Sigmoid colon (tissue), 4 donors: ENCODE measurements around the gene IL6R.
A peak's percentile ranks its signal among the peaks of the same experiment; 100 is the strongest.

ENCODE experiments used
- POLR2A ChIP-seq, 2 donors: fragments of 450-650 bp; IDR thresholded peaks; one replicate each; pipeline ENCODE4 v1.6.1; 2016; ENCODE audit warnings: antibody characterized with exemption in 2 of 2, mild to moderate bottlenecking in 2 of 2, moderate library complexity in 2 of 2
- POLR2AphosphoS5 ChIP-seq, 4 donors: sonication (generic); formaldehyde crosslinking; IDR thresholded peaks; one replicate each; pipeline ENCODE4 v1.6.1; 2017; ENCODE audit warnings: antibody characterized with exemption in 4 of 4
- TF ChIP-seq, protein P1 (sequence below), 4 experiments: fragments of 450-650 bp in 3 of 4; fragments of 200-600 bp in 1 of 4; IDR thresholded peaks; one replicate each; pipeline ENCODE4 v1.5.1; 2016 to 2019; ENCODE audit warnings: antibody characterized with exemption in 4 of 4, mild to moderate bottlenecking in 3 of 4, moderate library complexity in 2 of 4

DNA sequence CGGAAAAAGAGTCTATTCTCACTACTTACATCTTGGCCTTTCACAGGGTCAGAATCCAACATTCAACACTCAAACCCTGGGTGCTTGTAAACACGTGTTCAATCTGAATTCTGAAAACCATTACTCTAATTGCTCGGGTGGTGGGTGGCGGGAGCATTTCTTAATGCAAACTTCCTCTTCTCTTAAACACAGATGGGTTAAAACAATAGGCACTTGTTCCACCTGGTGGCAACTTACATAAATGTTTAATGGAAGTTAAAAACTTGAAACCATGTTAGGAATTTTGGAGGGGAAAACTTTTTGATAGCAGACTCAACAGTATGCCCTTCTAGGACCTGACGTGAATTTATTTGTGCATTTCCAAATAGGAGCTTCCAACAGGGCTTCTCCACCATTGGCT lies 73.5 kb downstream of the IL6R start:
- no peak for TF ChIP-seq POLR2A (IDR thresholded peaks at IDR 0.05)
- no peak for TF ChIP-seq POLR2AphosphoS5 (IDR thresholded peaks at IDR 0.05)
- TF ChIP-seq, protein P1, sequence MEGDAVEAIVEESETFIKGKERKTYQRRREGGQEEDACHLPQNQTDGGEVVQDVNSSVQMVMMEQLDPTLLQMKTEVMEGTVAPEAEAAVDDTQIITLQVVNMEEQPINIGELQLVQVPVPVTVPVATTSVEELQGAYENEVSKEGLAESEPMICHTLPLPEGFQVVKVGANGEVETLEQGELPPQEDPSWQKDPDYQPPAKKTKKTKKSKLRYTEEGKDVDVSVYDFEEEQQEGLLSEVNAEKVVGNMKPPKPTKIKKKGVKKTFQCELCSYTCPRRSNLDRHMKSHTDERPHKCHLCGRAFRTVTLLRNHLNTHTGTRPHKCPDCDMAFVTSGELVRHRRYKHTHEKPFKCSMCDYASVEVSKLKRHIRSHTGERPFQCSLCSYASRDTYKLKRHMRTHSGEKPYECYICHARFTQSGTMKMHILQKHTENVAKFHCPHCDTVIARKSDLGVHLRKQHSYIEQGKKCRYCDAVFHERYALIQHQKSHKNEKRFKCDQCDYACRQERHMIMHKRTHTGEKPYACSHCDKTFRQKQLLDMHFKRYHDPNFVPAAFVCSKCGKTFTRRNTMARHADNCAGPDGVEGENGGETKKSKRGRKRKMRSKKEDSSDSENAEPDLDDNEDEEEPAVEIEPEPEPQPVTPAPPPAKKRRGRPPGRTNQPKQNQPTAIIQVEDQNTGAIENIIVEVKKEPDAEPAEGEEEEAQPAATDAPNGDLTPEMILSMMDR (IDR thresholded peaks at IDR 0.05) = peak in 1 of 4 experiments; percentile 37
